Germinal center (tissue), 1 donor: Measurements from ENCODE around the gene CAMK2G.

Experiments
- DNase-seq: peaks from one replicate; pipeline ENCODE4 v3.0.0; 2012; ENCODE audit warnings: mixed read lengths, low spot score

Gene CAMK2G

GRCh38 chr10:73863039-73863817 lies 11.1 kb downstream of the CAMK2G start:
- DNase-seq: no peak

- no peak for DNase-seq
Observed at GRCh38 chr10:73862011-73862410, 12.3 kb downstream of the CAMK2G start.

GRCh38 chr10:73859784-73860491 lies 14.4 kb downstream of the CAMK2G start:
- DNase-seq: no peak

GRCh38 chr10:73859428-73859783 lies 14.9 kb downstream of the CAMK2G start:
- DNase-seq: no peak

- DNase-seq: no peak
Observed at GRCh38 chr10:73858750-73859427, 15.5 kb downstream of the CAMK2G start.

- no peak for DNase-seq
Observed at GRCh38 chr10:73858013-73858708, 16.2 kb downstream of the CAMK2G start.

GRCh38 chr10:73857446-73857845 lies 16.9 kb downstream of the CAMK2G start:
- DNase-seq: no peak

- no peak for DNase-seq
Observed at GRCh38 chr10:73856261-73856660, 18.1 kb downstream of the CAMK2G start.

GRCh38 chr10:73855413-73855812 lies 18.9 kb downstream of the CAMK2G start:
- no peak for DNase-seq

GRCh38 chr10:73854310-73854709 lies 20.0 kb downstream of the CAMK2G start:
- no peak for DNase-seq

- no peak for DNase-seq
Observed at GRCh38 chr10:73853196-73853595, 21.2 kb downstream of the CAMK2G start.

- DNase-seq: no peak
Observed at GRCh38 chr10:73850863-73851461, 23.4 kb downstream of the CAMK2G start.

- no peak for DNase-seq
Observed at GRCh38 chr10:73850211-73850610, 24.1 kb downstream of the CAMK2G start.

GRCh38 chr10:73848821-73849489 lies 25.4 kb downstream of the CAMK2G start:
- peak; percentile 92 for DNase-seq

- no peak for DNase-seq
Observed at GRCh38 chr10:73847031-73847430, 27.3 kb downstream of the CAMK2G start.

GRCh38 chr10:73843261-73843660 lies 31.1 kb downstream of the CAMK2G start:
- no peak for DNase-seq

GRCh38 chr10:73842349-73842748 lies 32.0 kb downstream of the CAMK2G start:
- no peak for DNase-seq

GRCh38 chr10:73841526-73842285 lies 32.6 kb downstream of the CAMK2G start:
- DNase-seq: no peak

GRCh38 chr10:73841061-73841421 lies 33.3 kb downstream of the CAMK2G start:
- no peak for DNase-seq

- no peak for DNase-seq
Observed at GRCh38 chr10:73840403-73841060, 33.8 kb downstream of the CAMK2G start.
